ENCODE measurements around the gene THAP6.
"Not testable (repeated sequence)": the region's sequence is repeated elsewhere in the genome, so short reads cannot be mapped to it uniquely, and the experiment has no call there.

THAP6 gene

DNA sequence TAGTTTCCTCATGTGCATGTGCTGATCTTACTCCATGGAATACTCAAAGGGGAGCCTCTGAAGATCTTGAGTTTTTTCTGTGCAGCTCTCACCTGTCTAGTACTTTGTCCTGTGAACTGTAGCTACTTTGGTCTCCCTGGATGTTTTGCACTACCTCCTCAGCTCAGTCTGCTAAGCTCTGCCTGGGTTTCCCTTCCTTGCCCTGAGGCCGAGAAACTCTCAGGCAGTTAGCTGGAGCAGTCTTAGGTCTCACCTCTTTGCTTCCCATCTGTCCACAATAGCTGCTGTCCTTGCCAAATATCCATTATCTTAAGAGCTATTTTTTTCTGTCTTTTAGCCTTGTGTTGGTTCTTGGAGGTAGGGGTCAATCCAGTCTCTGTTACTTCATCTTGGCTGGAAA lies 11.6 kb downstream of the THAP6 start:
- DNase-seq (ENCODE audit: low read depth), result no peak

DNA sequence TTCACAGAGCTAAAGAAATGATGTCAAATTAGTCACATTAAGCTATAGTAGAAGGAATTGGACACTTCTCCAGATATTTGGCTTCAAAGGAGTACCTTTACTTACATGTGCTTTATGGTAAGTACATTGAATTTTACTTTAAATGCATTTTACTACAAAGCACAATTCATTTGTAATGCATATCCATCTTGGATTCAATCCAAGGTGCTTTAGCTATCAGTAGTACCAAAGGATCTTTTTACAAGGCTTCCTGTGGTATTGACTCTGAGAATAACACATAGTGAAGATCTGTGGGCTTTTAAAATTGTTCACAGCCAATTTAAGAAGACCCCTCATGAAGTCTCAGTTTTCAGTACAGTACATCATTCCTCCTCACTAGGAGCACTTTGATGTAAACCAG lies 13.2 kb downstream of the THAP6 start:
- no peak for DNase-seq (ENCODE audit: low read depth)

DNA sequence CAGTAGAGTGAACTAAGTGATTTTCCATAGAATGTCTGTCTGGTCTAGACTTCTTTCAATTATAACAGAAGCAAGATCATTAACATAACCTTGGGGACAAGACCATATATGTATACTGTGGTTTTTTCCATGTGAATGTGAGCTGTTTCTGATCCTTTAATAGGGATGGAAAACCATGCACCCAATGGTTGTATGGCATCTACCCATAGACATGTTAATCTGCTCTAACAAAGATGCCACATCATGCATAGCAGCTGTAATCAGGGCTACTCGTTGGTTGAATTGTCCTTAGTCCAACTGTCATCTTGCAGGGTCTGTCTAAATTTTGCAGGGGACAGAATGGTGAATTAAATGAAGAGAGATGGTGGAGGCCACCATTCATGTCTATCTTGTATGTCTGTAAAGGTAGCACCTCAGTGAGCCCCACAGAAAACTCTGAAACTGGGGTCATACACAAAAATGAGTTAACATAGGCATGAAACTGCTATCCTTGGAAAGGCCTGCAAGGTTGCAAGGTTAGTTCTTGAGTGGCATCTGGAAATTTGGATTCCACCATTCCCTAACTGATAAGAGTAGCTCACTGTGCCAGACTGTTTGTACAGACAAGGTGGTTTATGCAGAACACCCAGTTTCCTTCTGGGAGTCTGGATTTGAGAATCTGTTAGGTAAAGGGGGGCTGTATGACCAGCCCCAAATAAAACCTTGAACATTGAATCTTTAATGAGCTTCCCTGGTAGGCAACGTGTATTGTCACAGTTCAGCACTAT lies 16.5 kb downstream of the THAP6 start:
- no peak for DNase-seq (ENCODE audit: low read depth)

DNA sequence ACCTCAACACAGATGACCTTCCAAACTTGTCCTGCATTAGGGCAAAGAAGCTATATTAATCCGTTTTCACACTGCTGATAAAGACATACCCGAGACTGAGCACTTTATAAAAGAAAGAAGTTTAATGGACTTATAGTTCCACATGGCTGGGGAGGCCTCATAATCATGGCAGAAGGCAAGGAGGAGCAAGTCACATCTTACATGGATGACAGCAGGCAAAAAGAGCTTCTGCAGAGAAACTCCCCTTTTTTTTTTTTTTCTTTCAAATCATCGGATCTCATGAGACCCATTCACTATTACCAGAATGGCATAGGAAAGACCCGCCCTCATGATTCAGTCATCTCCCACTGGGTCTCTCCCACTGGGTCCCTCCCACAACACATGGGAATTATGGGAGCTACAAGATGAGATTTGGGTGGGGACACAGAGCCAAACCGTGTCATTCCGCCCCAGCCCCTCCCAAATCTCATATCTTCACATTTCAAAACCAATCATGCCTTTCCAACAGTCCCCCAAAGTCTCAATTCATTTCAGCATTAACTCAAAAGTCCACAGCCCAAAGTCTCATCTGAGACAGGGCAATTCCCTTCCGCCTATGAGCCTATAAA lies 17.4 kb downstream of the THAP6 start:
- DNase-seq (ENCODE audit: low read depth), result not testable (repeated sequence)

DNA sequence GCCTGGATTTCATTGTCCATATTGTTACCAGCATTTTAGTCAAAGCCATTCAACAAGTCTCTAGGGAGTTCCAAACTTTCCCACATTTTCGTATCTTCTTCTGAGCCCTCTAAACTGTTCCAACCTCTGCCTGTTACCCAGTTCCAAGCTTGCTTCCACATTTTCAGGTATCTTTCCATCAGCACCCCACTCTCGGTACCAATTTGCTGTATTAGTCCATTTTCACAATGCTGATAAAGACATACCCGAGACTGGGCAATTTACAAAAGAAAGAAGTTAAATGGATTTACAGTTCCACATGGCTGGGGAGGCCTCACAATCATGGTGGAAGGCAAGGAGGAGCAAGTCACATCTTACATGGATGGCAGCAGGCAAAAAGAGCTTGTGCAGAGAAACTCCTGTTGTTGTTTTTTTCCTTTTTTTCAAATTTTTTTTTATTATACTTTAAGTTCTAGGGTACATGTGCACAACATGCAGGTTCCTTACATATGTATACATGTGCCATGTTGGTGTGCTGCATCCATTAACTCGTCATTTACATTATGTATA lies 19.1 kb downstream of the THAP6 start:
- not testable (repeated sequence) for DNase-seq (ENCODE audit: low read depth)

DNA sequence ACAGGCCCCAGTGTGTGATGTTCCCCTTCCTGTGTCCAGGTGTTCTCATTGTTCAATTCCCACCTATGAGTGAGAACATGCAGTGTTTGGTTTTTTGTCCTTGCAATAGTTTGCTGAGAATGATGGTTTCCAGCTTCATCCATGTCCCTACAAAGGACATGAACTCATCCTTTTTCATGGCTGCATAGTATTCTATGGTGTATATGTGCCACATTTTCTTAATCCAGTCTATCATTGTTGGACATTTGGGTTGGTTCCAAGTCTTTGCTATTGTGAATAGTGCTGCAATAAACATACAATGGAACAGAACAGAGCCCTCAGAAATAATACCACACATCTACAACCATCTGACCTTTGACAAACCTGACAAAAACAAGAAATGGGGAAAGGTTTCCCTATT lies 19.7 kb downstream of the THAP6 start:
- not testable (repeated sequence) for DNase-seq (ENCODE audit: low read depth)

DNA sequence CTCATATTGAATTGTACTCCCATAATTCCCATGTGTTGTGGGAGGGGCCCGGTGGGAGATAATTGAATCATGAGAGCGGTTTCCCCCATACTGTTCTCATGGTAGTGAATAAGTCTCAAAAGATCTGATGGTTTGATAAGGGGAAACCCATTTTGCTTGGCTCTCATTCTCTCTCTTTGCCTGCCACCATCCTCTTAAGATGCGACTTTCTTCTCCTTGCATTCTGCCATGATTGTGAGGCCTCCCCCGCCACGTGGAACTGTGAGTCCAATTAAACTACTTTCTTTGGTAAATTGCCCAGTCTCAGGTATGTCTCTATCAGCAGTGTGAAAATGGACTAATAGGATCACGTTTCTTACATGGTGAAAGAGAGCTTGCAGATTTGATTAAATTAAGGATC lies 23.0 kb downstream of the THAP6 start:
- not testable (repeated sequence) for DNase-seq (ENCODE audit: low read depth)

DNA sequence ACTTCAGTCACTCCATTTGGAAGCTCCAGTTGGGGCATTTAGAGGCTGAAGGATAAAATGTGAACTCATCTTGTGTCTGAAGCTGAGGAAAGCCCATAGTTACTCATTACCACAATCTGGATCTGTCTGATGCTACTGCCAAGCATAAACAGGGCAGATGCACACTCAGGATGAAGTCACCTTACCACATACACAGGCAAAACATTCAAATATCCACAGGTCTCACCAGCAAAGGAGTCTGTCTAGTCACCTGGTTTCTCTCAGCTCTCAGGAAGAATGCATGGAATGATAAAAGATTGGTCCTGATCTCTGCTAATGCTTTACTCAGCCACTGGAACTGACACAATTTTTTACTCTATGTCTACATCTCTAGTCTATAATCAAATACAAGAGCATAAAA lies 28.6 kb downstream of the THAP6 start:
- peak; percentile 80 for DNase-seq (ENCODE audit: low read depth)

DNA sequence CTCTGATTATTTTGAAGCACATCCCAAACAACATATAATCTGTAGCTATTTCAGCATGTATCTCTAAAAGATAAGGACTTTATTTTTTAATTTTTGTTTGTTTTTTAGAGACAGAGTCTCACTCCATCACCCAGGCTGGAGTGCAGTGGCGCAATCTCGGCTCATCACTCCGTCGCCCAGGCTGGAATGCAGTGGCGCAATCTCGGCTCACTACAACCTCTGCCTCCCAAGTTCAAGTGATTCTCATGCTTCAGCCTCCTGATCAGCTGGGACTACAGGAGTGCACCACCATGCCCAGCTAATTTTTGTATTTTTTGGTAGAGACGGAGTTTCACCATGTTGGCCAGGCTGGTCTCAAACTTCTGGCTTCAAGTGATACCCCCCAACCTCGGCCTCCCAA lies 29.9 kb downstream of the THAP6 start:
- DNase-seq (ENCODE audit: low read depth), result not testable (repeated sequence)

DNA sequence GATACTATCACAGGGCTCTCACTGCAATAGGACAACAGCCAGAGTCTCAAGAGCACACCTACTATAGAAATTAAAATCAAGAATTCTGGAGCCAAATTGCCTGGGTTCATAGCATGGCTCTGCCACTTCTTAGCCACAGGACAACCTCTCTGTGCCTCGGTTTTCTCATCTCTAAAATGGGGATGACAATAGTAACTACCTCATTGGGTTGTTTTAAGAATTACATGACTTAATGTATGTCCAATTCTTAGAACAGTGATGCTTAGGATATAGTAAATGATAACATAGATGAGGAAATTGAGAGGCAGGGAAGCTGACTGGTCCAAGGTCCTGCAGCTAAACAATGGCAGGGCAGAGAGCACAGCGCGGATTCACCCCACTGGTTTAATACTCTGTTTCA lies 30.6 kb downstream of the THAP6 start:
- no peak for DNase-seq (ENCODE audit: low read depth)

DNA sequence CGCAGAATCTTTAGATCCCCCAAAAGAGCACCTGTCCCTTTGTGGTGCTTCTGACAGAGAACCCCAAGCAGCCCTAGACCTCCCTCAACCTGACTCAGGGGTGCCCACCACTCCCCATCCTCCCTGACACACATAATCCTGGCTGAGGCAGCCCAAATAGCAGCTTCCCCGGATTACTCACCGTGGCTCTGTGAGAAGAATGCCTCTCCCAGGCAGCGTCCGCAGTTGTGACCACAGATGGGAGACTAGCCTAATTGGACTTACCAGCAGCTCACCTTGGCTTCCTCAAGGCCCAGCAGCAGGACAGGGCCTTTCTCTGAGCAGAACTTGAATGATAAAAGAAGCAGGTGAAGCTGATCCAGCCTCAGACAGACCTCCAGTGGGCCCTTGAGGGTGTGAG lies 31.3 kb downstream of the THAP6 start:
- DNase-seq (ENCODE audit: low read depth), result peak; percentile 28

DNA sequence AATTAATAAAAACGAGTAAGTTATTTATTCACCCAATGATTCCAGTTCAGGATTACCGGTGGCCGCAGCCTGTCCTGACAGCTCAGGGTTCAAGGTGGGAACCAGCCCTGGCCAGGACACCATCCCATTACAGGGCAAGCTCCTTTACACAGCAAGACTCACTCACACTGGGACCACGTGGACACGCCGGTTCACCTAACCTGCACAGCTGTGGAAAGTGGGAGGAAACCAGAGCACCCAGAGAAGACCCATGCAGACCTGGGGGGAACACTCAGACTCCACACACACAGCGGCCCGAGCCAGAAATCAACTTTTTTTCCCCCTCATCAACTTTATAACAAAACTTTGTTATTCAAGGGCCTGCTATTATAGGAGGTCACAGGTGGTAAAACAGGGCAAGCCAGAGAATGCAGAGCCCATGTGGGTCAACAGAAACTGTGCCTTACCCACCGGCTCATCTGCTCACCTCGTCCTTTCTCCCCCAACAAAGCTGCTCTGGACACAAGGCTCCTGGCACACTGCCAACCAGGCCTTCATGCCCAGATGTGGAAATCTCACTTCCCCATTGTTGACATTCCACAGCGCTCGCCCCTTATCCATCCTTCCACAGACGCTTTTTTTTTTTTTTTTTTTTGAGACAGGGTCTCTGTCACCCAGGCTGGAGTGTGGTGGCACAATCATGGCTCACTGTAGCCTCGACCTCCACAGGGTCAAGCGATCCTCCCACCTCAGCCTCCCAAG lies 33.5 kb downstream of the THAP6 start:
- DNase-seq (ENCODE audit: low read depth), result no peak

DNA sequence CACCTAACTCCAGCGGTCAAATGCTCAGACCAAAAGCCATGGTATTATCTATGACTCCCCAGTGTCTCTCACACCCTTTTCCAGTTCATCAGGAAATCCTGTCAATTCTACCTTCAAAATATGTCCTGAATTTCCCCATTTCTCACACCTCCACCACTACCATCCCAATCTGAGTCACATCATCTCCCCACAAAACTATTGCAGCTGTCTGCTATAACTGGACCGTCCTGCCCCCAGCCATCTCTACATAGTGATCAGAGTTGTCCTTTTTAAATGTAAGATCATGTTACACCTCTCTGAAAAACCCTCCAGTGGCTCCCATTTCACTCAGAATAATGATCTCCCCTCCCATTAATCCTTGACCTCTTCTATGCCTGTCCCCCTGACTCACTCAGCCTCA lies 34.7 kb downstream of the THAP6 start:
- DNase-seq (ENCODE audit: low read depth), result no peak

DNA sequence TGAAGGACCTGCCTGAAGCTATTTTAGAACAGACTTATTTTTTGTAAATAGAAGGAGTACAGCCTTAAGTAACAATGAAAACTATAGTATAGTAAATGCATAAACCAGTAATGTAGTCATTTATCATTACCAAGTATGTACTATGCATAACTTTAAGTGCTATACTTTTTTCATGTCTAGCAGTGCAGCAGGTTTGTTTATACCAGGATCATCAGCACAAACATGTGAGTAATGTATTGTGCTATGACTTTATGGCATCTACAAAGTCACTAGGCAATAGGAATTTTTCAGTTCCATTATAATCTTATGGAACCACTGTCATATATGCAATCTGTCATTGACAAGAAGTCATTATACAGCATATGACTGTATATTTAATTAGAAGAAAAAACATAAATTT lies 38.2 kb downstream of the THAP6 start:
- DNase-seq (ENCODE audit: low read depth), result no peak

DNA sequence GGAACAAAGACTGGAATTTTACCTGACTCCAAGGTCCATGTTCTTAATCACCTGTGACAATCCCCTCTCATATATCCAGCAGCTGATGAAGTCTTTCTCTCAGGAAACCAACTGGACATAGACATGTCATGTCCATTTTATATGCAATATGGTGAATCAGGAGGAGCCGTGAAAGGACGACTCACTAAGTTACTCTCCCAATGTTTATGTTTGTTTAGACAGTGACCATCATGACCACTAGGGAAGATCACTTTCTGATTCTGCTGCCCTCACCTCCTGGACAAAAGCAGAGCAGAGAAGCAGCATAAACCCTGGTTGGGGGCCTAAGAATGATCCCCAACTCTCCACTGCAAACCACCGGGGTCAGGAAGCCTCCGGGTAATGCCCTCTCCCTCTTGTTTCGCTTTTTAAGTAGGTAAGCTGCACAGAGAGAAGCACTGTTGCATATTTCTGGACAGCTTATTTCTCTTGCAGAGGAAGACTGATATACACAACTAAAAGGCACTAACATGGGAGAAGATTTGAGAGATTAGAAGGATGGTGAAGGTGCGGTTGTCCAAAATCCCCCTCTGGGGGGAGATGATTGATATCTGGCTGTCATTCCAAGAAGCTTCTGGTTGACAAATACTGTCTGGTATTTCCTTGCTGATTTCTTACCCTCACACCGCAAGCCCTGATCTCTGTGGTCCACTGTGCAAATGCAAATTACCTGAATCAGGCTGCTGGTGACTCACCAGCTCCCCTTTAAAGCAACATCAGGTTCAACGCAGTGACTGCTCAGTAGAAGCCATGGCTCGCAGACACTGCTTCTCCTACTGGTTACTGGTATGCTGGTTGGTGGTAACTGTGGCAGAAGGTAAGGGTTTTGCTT lies 41.3 kb downstream of the THAP6 start, which contains the start of gene ODAPH:
Gene ODAPH (plus strand): TSS at position 773 of the 871 bp plus-strand sequence. CDS start 17 bp downstream, at position 790.
- peak; percentile 61 for DNase-seq (ENCODE audit: low read depth)

DNA sequence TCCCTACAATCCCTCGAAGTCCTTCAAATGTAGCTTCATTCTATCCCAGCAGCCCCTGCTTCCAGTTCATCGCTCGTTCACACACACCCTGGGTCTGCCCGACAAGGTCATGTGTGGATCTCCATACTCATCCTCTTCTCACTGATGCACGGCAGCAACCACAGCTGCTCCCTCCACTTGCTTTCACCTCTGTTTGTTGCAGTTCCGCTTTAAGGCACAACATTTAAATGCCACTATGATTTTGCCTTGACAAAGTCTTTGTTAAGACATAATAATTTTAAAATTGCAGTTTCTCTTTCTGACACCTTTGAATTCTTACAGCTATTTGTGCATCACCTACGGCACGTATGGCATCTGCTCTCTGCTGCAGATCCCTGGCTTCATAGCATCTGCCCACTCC lies 43.4 kb downstream of the THAP6 start:
- DNase-seq (ENCODE audit: low read depth), result no peak

DNA sequence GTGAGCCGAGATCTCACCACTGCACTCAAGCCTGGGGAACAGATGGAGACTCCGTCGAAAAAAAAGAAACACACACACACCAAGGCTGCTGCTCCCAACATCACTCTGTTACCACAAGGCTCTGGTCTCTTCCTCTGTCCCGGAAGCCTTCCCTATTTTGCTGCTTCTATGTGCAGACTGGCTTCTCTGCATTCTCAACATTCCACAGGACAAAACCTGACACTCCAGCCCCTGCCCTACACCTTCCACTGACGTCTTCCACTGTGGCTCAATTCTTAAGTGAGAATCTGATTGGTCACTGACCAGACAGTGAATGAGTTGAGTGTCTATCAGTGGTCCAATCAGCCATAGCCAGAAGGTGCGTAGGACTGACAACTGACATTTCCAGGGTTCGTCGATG lies 47.5 kb downstream of the THAP6 start:
- no peak for DNase-seq (ENCODE audit: low read depth)

DNA sequence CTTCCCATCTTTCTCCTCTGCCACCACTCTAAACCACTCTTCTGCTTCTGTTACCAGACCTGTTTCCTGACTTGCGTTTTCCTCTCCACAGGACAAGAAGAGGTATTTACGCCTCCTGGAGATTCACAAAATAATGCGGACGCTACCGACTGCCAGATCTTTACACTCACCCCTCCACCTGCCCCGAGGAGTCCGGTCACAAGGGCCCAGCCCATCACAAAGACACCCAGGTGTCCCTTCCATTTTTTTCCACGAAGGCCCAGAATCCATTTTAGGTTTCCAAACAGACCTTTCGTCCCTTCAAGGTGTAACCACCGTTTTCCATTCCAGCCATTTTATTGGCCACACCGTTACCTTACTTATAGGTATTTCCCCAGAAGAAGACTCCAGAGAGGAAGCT lies 49.8 kb downstream of the THAP6 start:
- no peak for DNase-seq (ENCODE audit: low read depth)

DNA sequence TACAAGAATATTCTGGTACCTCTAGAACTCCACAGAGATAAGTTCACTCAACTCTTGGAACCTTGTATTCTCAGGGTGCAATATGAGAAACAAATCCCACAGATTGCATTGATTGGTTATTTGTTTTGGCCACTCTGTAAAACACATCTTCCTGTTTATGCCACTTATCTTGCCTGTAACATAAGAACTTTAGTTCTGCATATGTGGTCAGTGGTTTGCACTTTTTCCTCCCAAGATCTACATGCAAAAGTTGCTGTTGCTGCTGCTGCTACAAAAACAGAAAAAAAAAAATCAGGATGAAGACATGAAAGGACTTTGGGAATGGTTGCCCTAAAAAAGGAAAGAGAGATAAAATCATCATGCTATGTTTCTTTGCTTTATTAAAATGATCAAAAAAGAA lies 51.2 kb downstream of the THAP6 start:
- DNase-seq (ENCODE audit: low read depth), result no peak

DNA sequence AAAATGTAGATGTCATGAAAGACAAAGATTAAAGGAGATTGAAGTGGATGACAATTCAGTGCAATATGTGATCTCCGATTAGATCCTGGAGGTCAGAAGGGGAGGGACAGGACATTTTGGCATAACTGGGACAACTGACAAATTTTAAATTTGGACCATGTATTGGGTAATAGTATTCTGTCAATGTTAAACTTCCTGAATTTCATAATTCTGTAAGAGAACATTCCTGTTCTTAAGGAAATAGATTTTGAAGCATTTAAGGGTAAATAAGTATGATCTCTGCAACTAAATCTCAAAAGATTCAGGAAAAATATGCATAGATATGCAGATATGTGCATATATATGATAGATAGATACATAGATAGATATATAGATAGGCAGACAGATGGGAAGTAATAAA lies 52.6 kb downstream of the THAP6 start:
- no peak for DNase-seq (ENCODE audit: low read depth)

DNA sequence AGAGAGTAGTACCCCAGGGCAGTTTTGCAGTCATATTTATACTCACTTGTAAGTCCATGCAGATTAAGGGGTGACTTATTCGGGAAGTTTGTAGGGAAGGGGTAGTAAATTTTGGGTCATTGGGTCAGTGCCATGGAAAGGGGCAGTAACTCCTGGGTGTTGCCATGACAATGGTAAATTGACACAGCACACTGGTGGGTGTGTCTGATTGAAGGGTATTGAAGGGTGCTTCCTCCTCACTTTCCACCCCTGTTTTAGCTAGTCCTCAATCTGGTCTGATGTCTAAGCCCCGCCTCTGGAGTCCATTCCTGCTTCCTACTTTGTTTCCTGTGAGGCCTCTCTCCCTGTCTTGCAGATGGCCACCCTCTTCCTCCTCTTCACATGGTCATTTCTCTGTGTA lies 53.5 kb downstream of the THAP6 start:
- DNase-seq (ENCODE audit: low read depth), result no peak

All from non-pigmented ciliary epithelial cell (primary cell).